GM19468 (cell line): Measurements from ENCODE around the gene SMLR1.

Experiments used
- ATAC-seq: cut with Tn5 transposase; IDR thresholded peaks from one replicate; pipeline ENCODE4 v1.9.1; 2021; ENCODE audit warnings: mild to moderate bottlenecking, moderate library complexity, moderate number of reproducible peaks; ENCODE audit not compliant: unreplicated experiment; ENCODE audit errors: extremely low read depth

The SMLR1 gene

GRCh38 chr6:130824978-130825694, 2.1 kb upstream of the SMLR1 start:
- no peak for ATAC-seq

DNA sequence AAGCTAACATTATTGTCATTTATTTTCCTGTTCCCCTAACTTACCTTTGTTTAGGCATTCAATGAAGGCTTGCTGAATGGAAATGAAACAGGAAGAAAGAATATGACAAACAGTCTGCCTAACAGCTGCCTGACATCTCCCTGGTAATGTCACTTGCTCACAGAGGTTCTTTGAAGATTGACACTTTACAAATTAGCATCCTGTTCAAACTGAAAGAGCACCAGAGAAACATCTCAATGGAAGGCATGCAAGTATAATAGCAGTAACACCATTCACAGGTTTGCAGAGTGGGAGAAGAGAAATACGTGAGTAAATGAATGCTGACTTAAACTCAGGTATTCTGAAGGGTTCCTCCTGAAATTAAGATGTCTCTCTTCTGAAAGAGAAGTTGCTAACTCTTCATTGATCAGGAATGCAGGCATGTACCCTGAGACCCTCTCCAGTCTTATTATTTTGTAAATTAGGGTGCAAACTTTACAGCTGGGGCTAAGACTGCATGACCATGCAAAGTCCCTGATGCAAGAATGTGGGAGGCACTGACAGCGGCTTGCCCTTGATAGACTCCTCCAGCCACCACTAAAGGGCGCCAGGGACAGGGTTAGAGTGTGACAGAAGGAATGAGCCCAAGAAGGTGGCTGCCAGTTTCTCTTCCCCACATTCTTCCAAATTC, 1.3 kb upstream of the SMLR1 start:
- no peak for ATAC-seq

GRCh38 chr6:130826442-130827246, 562 bp upstream of the SMLR1 start:
- no peak for ATAC-seq

- ATAC-seq, result no peak
Observed at GRCh38 chr6:130829333-130829910, 2.2 kb downstream of the SMLR1 start.

- no peak for ATAC-seq
Observed at GRCh38 chr6:130831607-130832006, 4.4 kb downstream of the SMLR1 start.

DNA sequence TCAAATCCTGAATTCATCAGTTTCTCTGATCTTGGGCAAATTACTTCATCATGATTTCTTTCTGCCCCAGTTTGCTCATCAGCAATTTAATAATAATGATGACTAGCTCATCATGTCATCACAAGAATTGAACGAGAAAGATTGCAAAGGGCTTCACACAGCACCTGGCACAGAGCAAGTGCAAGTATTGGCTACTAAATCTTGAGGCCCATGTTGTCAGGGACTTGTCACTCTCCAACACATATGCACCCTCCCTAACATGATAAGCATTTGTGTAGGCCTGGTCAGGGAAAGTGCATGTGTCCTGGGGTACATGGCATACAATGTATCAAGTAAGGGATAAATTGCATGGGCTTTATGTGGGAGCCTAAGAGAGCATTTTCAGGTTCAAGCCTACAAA, 6.4 kb downstream of the SMLR1 start:
- ATAC-seq, result no peak

DNA sequence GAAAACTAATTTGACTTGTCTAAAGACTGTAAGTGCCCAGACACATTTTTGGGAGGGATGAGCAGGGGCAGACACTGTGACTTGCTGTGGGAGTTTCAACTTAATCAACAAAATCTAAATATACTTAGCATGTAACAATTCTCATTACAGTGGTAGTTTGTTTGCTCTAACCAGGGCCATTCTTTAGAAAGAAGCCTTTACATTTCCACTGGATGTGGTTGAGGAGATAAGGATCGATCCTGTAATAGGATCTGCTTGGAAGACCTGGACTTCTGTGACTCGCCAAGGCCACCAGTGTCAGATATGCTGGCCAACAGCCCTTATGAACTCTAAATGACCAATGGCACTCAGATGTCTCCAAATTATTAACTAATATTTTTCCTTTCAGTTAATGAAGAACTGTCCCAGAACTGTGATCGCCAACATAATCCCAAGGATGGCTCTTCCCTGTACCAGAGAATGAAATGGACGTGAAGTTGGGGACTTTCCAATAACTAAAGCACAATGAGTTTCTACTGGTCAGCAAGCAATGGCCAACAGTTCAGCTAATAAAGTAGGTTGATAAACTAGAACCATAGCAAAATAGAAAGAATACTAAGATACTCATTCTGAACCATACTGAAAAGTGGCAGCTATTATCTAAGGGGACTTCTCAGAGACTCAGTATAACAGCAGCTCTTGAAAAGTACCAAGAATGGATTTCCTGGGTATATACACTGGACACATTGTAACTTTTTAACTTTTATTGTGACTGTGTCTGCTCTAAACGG, 7.5 kb downstream of the SMLR1 start:
- no peak for ATAC-seq

- ATAC-seq, result no peak
Observed at GRCh38 chr6:130836055-130836640, 8.9 kb downstream of the SMLR1 start.

GRCh38 chr6:130837067-130837466, 9.9 kb downstream of the SMLR1 start:
- no peak for ATAC-seq

DNA sequence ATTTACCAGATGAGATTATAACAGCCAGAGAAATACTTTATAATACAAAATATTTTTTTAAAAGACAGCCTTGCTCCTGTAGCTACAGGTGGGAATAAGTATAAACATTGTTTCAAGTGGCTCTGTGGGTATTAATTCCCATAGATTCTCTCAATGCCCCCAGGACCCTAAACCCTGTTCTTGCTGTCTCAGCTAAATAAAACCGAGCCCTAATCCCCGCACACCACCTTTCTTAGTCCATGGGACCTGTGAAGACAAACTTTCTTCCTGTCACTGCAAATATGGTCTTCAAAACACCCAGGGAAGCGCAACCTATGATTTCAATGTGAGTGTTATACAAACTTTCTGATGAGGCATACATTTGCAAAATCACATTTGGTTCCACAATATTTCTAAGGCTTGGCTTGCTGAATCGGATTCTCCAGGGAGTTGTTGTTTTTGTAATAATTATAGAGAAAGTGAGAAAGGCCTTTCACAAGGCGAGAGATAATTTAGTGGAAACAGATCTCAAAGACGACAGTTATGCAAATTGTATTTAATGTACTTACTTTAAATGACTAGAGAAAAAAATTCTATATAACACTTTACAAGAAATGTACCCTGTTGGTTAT, 11.1 kb downstream of the SMLR1 start:
- no peak for ATAC-seq

DNA sequence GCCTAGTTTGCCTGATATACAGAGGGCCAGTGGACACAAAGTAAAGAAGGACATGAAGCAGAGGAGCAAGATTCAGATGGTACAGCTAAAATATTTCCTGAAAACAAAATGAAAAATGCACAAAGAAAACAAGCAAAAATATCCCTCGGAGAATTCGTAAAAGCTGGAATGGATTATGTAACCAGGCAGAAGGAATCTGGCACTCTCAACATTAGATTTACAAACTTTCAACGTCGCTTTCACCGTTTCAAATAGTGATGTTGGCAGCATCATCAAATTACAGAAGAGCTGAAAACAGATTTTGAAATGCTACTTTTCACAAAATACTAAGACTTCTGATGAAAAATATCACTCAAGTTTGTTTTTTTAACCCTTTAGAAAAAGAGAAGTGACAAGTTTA, 11.7 kb downstream of the SMLR1 start:
- no peak for ATAC-seq

DNA sequence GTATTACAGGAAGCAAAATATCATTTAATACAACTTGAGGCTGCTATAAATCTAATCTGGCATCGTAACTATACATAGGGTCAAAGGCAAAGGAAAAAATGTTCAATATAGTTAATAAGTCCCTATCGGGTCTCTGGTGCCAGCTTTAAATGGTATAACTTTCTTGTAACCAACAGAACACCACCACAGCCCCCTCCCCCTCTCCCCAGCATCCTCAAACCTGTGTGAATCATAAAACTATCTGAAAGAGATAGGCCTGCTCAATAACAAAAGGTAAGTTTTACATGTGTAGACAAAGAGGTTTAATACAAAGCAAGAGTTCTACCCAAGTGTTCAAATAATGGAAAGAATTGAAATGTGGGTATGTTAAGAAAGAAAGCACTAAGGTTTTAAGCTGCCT, 12.2 kb downstream of the SMLR1 start:
- ATAC-seq, result no peak

DNA sequence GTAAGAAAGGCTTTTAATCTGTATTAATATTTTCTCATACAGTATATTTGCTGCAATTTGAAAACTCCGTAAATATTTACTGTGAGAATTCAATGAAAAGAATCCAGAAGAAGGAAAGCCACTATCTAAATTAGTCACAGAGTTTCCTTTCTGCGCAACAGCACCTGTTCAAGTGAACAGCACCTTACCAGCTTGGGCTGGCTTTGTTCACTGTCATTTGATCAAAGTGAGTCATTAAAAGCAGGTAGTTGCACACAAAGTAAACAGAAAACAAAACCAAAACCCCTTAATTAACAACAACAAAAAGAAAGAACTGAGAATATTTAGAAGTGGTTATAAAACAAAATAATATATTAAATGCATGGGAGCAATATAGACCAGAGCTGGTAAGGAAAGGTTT, 12.8 kb downstream of the SMLR1 start:
- no peak for ATAC-seq

GRCh38 chr6:130841128-130841728, 14.0 kb downstream of the SMLR1 start:
- ATAC-seq, result no peak

GRCh38 chr6:130843575-130844320, 16.5 kb downstream of the SMLR1 start:
- ATAC-seq, result peak; percentile 64

GRCh38 chr6:130846501-130846900, 19.3 kb downstream of the SMLR1 start:
- no peak for ATAC-seq

GRCh38 chr6:130847001-130847910, 20.1 kb downstream of the SMLR1 start:
- ATAC-seq, result no peak
